ENCODE results near the gene COL13A1.

Gene COL13A1

GRCh38 chr10:69831231-69831855, 29.6 kb downstream of the COL13A1 start:
- Mint-ChIP-seq H3K27me3 (peaks cover 93% of the 10 kb centered on the region), H3K4me1 (no peaks in the 10 kb centered on the region), H3K36me3 (ENCODE audit: insufficient read depth) (peaks cover 2% of the 10 kb centered on the region), H3K9me3 (no peaks in the 10 kb centered on the region), H3K4me3 (no peak overlapping the region), H3K27ac (ENCODE audit: low read depth) (no peak overlapping the region)
- ATAC-seq (replicated peaks; ENCODE audit: extremely low read depth, poor library complexity, severe bottlenecking) = no peak
- no peak for DNase-seq (ENCODE audit: low spot score in 2 of 2)

- peaks cover 69% of the 10 kb centered on the region for H3K27me3 Mint-ChIP-seq
- no peak overlapping the region for H3K27ac Mint-ChIP-seq (ENCODE audit: low read depth)
- H3K9me3 Mint-ChIP-seq = no peaks in the 10 kb centered on the region
- no peak overlapping the region for H3K4me3 Mint-ChIP-seq
- no peaks in the 10 kb centered on the region for H3K4me1 Mint-ChIP-seq
- DNase-seq (ENCODE audit: low spot score in 2 of 2) = no peak
- H3K36me3 Mint-ChIP-seq (ENCODE audit: insufficient read depth) = peaks cover 2% of the 10 kb centered on the region
- ATAC-seq (replicated peaks; ENCODE audit: extremely low read depth, poor library complexity, severe bottlenecking) = no peak
These were observed 33.5 kb downstream of the COL13A1 start for GRCh38 chr10:69835233-69835632.

GRCh38 chr10:69835875-69836730, 34.4 kb downstream of the COL13A1 start:
- no peak overlapping the region for H3K4me3 Mint-ChIP-seq
- H3K27ac Mint-ChIP-seq (ENCODE audit: low read depth) = no peak overlapping the region
- ATAC-seq (replicated peaks; ENCODE audit: extremely low read depth, poor library complexity, severe bottlenecking) (no peak), DNase-seq (ENCODE audit: low spot score in 2 of 2) (no peak)
- no peaks in the 10 kb centered on the region for H3K9me3 Mint-ChIP-seq
- peaks cover 65% of the 10 kb centered on the region for H3K27me3 Mint-ChIP-seq
- peaks cover 1% of the 10 kb centered on the region for H3K36me3 Mint-ChIP-seq (ENCODE audit: insufficient read depth)
- no peaks in the 10 kb centered on the region for H3K4me1 Mint-ChIP-seq

- DNase-seq (ENCODE audit: low spot score in 2 of 2) (no peak), ATAC-seq (replicated peaks; ENCODE audit: extremely low read depth, poor library complexity, severe bottlenecking) (no peak)
- Mint-ChIP-seq H3K9me3 (no peaks in the 10 kb centered on the region), H3K27me3 (peaks cover 67% of the 10 kb centered on the region), H3K27ac (ENCODE audit: low read depth) (no peak overlapping the region), H3K4me3 (no peak overlapping the region), H3K4me1 (no peaks in the 10 kb centered on the region), H3K36me3 (ENCODE audit: insufficient read depth) (peaks cover 1% of the 10 kb centered on the region)
These were observed 35.0 kb downstream of the COL13A1 start for GRCh38 chr10:69836731-69837030.

- H3K9me3 Mint-ChIP-seq = no peaks in the 10 kb centered on the region
- peaks cover 66% of the 10 kb centered on the region for H3K27me3 Mint-ChIP-seq
- DNase-seq (ENCODE audit: low spot score in 2 of 2) (no peak), ATAC-seq (replicated peaks; ENCODE audit: extremely low read depth, poor library complexity, severe bottlenecking) (no peak)
- no peak overlapping the region for H3K27ac Mint-ChIP-seq (ENCODE audit: low read depth)
- no peaks in the 10 kb centered on the region for H3K4me1 Mint-ChIP-seq
- H3K4me3 Mint-ChIP-seq = no peak overlapping the region
- peaks cover 1% of the 10 kb centered on the region for H3K36me3 Mint-ChIP-seq (ENCODE audit: insufficient read depth)
These were observed 35.6 kb downstream of the COL13A1 start for GRCh38 chr10:69837261-69837660.

GRCh38 chr10:69838418-69838817, 36.7 kb downstream of the COL13A1 start:
- Mint-ChIP-seq H3K4me1 (no peaks in the 10 kb centered on the region), H3K27me3 (peaks cover 58% of the 10 kb centered on the region), H3K27ac (ENCODE audit: low read depth) (no peak overlapping the region), H3K4me3 (no peak overlapping the region), H3K9me3 (no peaks in the 10 kb centered on the region), H3K36me3 (ENCODE audit: insufficient read depth) (peaks cover 1% of the 10 kb centered on the region)
- ATAC-seq (replicated peaks; ENCODE audit: extremely low read depth, poor library complexity, severe bottlenecking) = no peak
- DNase-seq (ENCODE audit: low spot score in 2 of 2) = no peak

GRCh38 chr10:69838853-69839252, 37.1 kb downstream of the COL13A1 start:
- H3K9me3 Mint-ChIP-seq = no peaks in the 10 kb centered on the region
- no peak for ATAC-seq (replicated peaks; ENCODE audit: extremely low read depth, poor library complexity, severe bottlenecking)
- no peak for DNase-seq (ENCODE audit: low spot score in 2 of 2)
- no peaks in the 10 kb centered on the region for H3K4me1 Mint-ChIP-seq
- H3K4me3 Mint-ChIP-seq = no peak overlapping the region
- peaks cover 58% of the 10 kb centered on the region for H3K27me3 Mint-ChIP-seq
- H3K36me3 Mint-ChIP-seq (ENCODE audit: insufficient read depth) = peaks cover 1% of the 10 kb centered on the region
- no peak overlapping the region for H3K27ac Mint-ChIP-seq (ENCODE audit: low read depth)

- DNase-seq (ENCODE audit: low spot score in 2 of 2) = no peak
- no peak overlapping the region for H3K4me3 Mint-ChIP-seq
These were observed 38.1 kb downstream of the COL13A1 start for GRCh38 chr10:69839696-69840345.

GRCh38 chr10:69840773-69841172, 39.1 kb downstream of the COL13A1 start:
- no peaks in the 10 kb centered on the region for H3K9me3 Mint-ChIP-seq
- no peaks in the 10 kb centered on the region for H3K4me1 Mint-ChIP-seq

More at GRCh38 chr10:69839696-69840345, 38.1 kb downstream of the COL13A1 start:
- no peak for ATAC-seq (replicated peaks; ENCODE audit: extremely low read depth, poor library complexity, severe bottlenecking)
- Mint-ChIP-seq H3K9me3 (no peaks in the 10 kb centered on the region), H3K4me1 (no peaks in the 10 kb centered on the region), H3K27me3 (peaks cover 58% of the 10 kb centered on the region), H3K27ac (ENCODE audit: low read depth) (peak overlapping the region; percentile 2), H3K36me3 (ENCODE audit: insufficient read depth) (peaks cover 1% of the 10 kb centered on the region)

GRCh38 chr10:69842020-69842419, 40.3 kb downstream of the COL13A1 start:
- ATAC-seq (replicated peaks; ENCODE audit: extremely low read depth, poor library complexity, severe bottlenecking) (no peak), DNase-seq (ENCODE audit: low spot score in 2 of 2) (no peak)
- Mint-ChIP-seq H3K4me1 (no peaks in the 10 kb centered on the region), H3K9me3 (no peaks in the 10 kb centered on the region), H3K27me3 (peaks cover 64% of the 10 kb centered on the region), H3K36me3 (ENCODE audit: insufficient read depth) (peaks cover 1% of the 10 kb centered on the region), H3K4me3 (no peak overlapping the region), H3K27ac (ENCODE audit: low read depth) (no peak overlapping the region)

More at GRCh38 chr10:69840773-69841172, 39.1 kb downstream of the COL13A1 start:
- DNase-seq (ENCODE audit: low spot score in 2 of 2) (no peak), ATAC-seq (replicated peaks; ENCODE audit: extremely low read depth, poor library complexity, severe bottlenecking) (no peak)
- Mint-ChIP-seq H3K27me3 (peaks cover 58% of the 10 kb centered on the region), H3K4me3 (no peak overlapping the region), H3K27ac (ENCODE audit: low read depth) (no peak overlapping the region), H3K36me3 (ENCODE audit: insufficient read depth) (peaks cover 1% of the 10 kb centered on the region)

GRCh38 chr10:69842882-69843281, 41.2 kb downstream of the COL13A1 start:
- Mint-ChIP-seq H3K9me3 (no peaks in the 10 kb centered on the region), H3K27ac (ENCODE audit: low read depth) (no peak overlapping the region), H3K4me1 (no peaks in the 10 kb centered on the region), H3K4me3 (no peak overlapping the region), H3K36me3 (ENCODE audit: insufficient read depth) (peaks cover 1% of the 10 kb centered on the region), H3K27me3 (peaks cover 72% of the 10 kb centered on the region)
- ATAC-seq (replicated peaks; ENCODE audit: extremely low read depth, poor library complexity, severe bottlenecking) (no peak), DNase-seq (ENCODE audit: low spot score in 2 of 2) (no peak)

GRCh38 chr10:69843923-69844322, 42.2 kb downstream of the COL13A1 start:
- no peak for ATAC-seq (replicated peaks; ENCODE audit: extremely low read depth, poor library complexity, severe bottlenecking)

GRCh38 chr10:69844698-69845097, 43.0 kb downstream of the COL13A1 start:
- peaks cover 84% of the 10 kb centered on the region for H3K27me3 Mint-ChIP-seq
- no peaks in the 10 kb centered on the region for H3K4me1 Mint-ChIP-seq
- DNase-seq (ENCODE audit: low spot score in 2 of 2) = no peak
- no peak for ATAC-seq (replicated peaks; ENCODE audit: extremely low read depth, poor library complexity, severe bottlenecking)
- no peaks in the 10 kb centered on the region for H3K36me3 Mint-ChIP-seq (ENCODE audit: insufficient read depth)
- H3K27ac Mint-ChIP-seq (ENCODE audit: low read depth) = no peak overlapping the region
- no peaks in the 10 kb centered on the region for H3K9me3 Mint-ChIP-seq
- H3K4me3 Mint-ChIP-seq = no peak overlapping the region

More at GRCh38 chr10:69843923-69844322, 42.2 kb downstream of the COL13A1 start:
- H3K9me3 Mint-ChIP-seq = no peaks in the 10 kb centered on the region
- peaks cover 83% of the 10 kb centered on the region for H3K27me3 Mint-ChIP-seq
- peaks cover 1% of the 10 kb centered on the region for H3K36me3 Mint-ChIP-seq (ENCODE audit: insufficient read depth)
- DNase-seq (ENCODE audit: low spot score in 2 of 2) = no peak
- H3K4me1 Mint-ChIP-seq = no peaks in the 10 kb centered on the region
- H3K4me3 Mint-ChIP-seq = no peak overlapping the region
- no peak overlapping the region for H3K27ac Mint-ChIP-seq (ENCODE audit: low read depth)
